ENCODE data around the gene SAMM50.

Gene SAMM50

GRCh38 chr22:43980996-43981395, 25.8 kb downstream of the SAMM50 start:
- DNase-seq, result no peak

GRCh38 chr22:43983808-43984207, 28.6 kb downstream of the SAMM50 start:
- DNase-seq, result no peak

- peak; percentile 70 for DNase-seq
Measured at GRCh38 chr22:43985532-43985931, 30.3 kb downstream of the SAMM50 start.

GRCh38 chr22:43988116-43988820, 33.0 kb downstream of the SAMM50 start:
- no peak for DNase-seq

- no peak for DNase-seq
Measured at GRCh38 chr22:43988960-43989359, 33.7 kb downstream of the SAMM50 start.

GRCh38 chr22:43990044-43990443, 34.8 kb downstream of the SAMM50 start:
- DNase-seq, result no peak

GRCh38 chr22:43991316-43992020, 36.2 kb downstream of the SAMM50 start:
- DNase-seq, result no peak

GRCh38 chr22:43992331-43992821, 37.1 kb downstream of the SAMM50 start:
- no peak for DNase-seq

- DNase-seq, result peak; percentile 53
Measured at GRCh38 chr22:43993072-43993760, 38.0 kb downstream of the SAMM50 start.

GRCh38 chr22:43994006-43994405, 38.8 kb downstream of the SAMM50 start:
- peak; percentile 7 for DNase-seq

GRCh38 chr22:43994416-43994815, 39.2 kb downstream of the SAMM50 start:
- DNase-seq, result no peak

GRCh38 chr22:43995057-43995685, 39.9 kb downstream of the SAMM50 start:
- no peak for DNase-seq

- no peak for DNase-seq
Measured at GRCh38 chr22:43995798-43996169, 40.5 kb downstream of the SAMM50 start.

GRCh38 chr22:43996170-43996980, 41.1 kb downstream of the SAMM50 start:
- no peak for DNase-seq

GRCh38 chr22:43996981-43997265, 41.7 kb downstream of the SAMM50 start:
- no peak for DNase-seq

- DNase-seq, result no peak
Measured at GRCh38 chr22:43998679-43999264, 43.5 kb downstream of the SAMM50 start.

GRCh38 chr22:43999378-43999777, 44.1 kb downstream of the SAMM50 start:
- DNase-seq, result no peak

- no peak for DNase-seq
Measured at GRCh38 chr22:44000123-44000522, 44.9 kb downstream of the SAMM50 start.

- DNase-seq, result no peak
Measured at GRCh38 chr22:44001521-44001920, 46.3 kb downstream of the SAMM50 start.

GRCh38 chr22:44002324-44002723, 47.1 kb downstream of the SAMM50 start:
- no peak for DNase-seq

- DNase-seq, result no peak
Measured at GRCh38 chr22:44002997-44003396, 47.8 kb downstream of the SAMM50 start.

- no peak for DNase-seq
Measured at GRCh38 chr22:44003405-44004103, 48.3 kb downstream of the SAMM50 start.
